GM21390 (cell line): ENCODE data around the gene THSD7A.
"Not testable (repeated sequence)": the region's sequence is repeated elsewhere in the genome, so short reads cannot be mapped to it uniquely, and the experiment has no call there.

ENCODE experiments used
- ATAC-seq: cut with Tn5 transposase; IDR thresholded peaks from one replicate; pipeline ENCODE4 v1.9.1; 2021; ENCODE audit not compliant: unreplicated experiment

Gene THSD7A

GRCh38 chr7:11472646-11473045 is 359.4 kb downstream of the THSD7A start:
- ATAC-seq, result no peak

DNA sequence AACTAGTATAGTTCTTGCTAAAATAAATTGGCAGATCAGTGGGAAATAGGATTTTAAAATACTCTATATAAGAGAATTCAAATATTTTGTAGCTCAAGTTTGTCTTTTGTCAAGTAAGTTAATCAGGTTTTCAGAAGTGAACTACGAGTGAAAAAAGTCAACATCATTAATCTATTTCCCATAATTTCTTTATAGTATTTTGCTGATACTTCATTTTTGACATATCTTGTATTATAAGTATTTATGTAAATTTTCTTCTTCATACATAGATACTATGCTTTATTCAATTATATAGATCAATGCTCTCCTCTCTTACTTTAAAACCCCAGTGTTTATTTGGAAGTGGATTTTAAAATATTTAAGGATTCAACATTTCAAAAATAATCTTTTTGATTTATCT is 360.7 kb downstream of the THSD7A start:
- ATAC-seq, result no peak

GRCh38 chr7:11469028-11469745 is 362.8 kb downstream of the THSD7A start:
- no peak for ATAC-seq

DNA sequence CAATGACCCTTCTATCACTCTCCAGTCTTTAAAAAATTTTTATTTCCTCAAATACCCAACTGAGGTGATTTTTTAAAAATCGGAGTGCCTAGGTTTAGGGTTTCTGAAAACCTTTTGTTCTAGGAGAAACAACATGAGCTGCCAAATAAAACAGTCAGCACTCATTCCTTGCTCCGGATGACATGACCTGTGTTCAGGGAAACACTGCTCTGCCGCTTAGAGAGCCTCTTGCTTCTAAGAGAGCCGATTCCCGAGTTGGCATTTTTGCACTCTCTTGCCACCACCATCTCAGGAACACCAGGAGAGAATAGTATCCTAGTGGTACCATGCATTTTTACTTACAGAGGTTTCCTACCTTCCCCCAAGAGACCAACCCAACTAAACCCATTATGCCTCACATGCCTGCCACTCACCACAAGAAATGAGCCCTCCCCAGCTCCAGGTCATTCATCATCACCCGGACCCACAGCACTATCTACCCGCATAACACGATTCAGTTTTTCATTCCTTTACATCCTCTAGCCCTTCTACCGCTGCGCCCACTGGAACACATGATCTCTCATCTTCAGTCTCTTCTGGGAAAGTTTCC is 365.4 kb downstream of the THSD7A start:
- no peak for ATAC-seq

GRCh38 chr7:11464624-11465023 is 367.4 kb downstream of the THSD7A start:
- ATAC-seq, result no peak

- no peak for ATAC-seq
These were observed 370.1 kb downstream of the THSD7A start for GRCh38 chr7:11461946-11462345.

- no peak for ATAC-seq
These were observed 373.1 kb downstream of the THSD7A start for GRCh38 chr7:11458736-11459483.

GRCh38 chr7:11457419-11457818 is 374.6 kb downstream of the THSD7A start:
- no peak for ATAC-seq

DNA sequence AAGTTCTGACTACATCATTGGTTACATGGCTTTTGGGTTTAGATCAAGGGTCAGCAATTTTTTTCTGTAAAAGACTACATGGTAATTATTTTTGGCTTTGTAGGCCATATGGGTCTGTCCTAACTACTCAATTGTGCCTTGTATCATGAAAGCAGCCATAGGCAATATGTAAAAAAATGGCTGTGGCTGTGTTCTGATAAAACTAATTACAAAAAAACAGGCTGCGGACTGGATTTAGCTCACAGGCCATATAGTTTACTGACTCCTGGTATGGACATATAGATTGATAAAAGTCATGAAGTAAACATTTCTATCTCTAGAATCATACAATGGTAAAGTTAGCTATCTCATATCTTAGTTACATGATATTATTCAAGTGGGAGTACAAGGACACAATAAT is 375.4 kb downstream of the THSD7A start:
- ATAC-seq, result no peak

- ATAC-seq, result no peak
These were observed 379.5 kb downstream of the THSD7A start for GRCh38 chr7:11452476-11452875.

GRCh38 chr7:11450281-11450680 is 381.7 kb downstream of the THSD7A start:
- no peak for ATAC-seq

DNA sequence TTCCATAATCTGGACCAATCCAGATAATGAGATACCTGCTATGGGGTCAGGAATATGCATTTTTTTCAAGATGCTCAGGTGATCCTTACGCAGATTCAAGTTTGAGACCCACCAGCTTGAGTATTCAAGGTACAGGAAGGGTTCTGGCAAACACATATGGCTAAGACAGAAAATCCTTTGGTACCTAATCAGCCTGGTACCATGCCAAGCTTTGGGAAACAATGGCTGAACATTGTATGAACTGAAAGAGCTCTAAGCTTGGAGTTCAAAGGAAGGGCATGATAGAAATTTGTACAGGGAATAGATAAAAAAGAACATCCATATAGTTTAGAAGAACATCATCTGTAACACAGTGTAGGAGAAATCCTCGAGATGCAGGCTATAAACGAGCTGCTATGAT is 382.7 kb downstream of the THSD7A start:
- no peak for ATAC-seq

DNA sequence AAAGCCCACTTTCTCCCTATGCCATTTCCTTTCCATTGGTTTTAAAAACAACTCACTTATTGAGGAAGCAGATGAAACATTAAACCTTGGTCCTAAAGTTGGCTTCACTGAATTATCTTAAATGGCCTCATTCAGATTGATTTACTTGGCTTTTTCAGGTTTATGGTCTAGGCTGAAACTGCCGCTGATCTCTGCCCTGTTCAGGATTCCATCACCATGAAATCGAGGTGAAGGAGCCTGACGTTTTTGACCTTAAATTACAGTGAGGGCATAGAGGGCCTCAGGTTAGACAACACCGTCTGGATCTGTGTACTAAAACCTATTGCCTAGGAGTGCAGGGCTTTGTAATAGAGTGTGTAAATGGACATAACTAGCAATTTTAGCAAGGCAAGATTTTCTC is 383.7 kb downstream of the THSD7A start:
- no peak for ATAC-seq

- no peak for ATAC-seq
These were observed 384.9 kb downstream of the THSD7A start for GRCh38 chr7:11447106-11447505.

- not testable (repeated sequence) for ATAC-seq
These were observed 388.1 kb downstream of the THSD7A start for GRCh38 chr7:11443934-11444333.

DNA sequence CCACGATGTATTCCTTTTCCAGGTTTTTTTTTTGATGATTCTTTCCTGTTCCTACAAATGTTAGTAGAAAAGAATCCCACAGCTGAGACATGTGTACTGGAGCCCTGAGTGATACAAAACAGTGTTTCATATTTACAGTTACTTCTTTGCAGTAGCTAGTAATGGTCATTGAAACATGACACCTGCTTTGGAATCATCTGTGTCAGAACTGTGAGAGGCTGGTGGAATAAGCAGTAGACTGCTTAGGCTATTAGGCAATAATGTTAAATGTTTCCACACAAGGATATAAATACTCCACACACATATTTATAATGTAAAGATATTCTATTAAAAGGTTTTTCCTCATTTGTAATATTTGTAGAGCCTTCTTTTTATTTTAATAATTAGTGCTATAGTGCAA is 394.0 kb downstream of the THSD7A start:
- ATAC-seq, result no peak

- no peak for ATAC-seq
These were observed 395.0 kb downstream of the THSD7A start for GRCh38 chr7:11436773-11437524.

DNA sequence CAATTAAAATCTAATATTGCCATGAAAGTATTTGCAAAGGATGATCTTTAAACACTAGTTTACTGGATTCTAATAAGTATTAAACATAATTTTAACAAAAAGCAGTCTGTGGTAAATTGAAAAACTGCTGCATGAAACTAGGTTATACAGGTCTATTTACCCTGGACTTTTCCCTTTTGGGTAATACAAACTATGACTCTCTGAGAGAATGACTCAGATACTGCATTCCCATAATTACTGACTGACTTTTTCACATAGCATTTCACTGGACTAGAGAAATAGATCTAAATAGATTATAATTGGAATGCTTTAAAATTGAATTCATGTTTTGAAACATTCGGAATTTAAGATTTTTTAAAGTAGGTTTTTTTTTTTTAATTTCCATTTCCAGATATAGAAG is 395.7 kb downstream of the THSD7A start:
- ATAC-seq, result no peak

GRCh38 chr7:11434366-11434765 is 397.6 kb downstream of the THSD7A start:
- no peak for ATAC-seq

- ATAC-seq, result no peak
These were observed 401.2 kb downstream of the THSD7A start for GRCh38 chr7:11430841-11431240.

DNA sequence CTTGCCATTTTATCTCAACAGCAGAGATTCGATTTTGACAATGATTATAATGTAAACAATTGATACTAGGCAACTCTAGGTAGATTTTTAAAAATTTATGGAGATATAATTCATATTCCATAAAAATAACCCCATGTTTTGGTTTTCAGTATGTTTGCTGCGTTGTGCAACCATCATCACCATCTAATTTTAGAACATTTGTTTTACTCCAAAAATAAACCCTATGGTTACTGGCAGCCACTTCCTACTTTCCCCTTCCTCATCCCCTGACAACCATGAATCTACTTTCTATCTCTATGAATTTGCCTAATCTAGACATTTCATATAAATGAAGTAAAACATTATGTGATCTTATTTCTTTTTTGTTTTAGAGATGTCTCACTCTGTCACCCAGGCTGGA is 401.9 kb downstream of the THSD7A start:
- ATAC-seq, result no peak
